Muscle of leg (tissue), 11 donors: Measurements from ENCODE around the gene PPP5C. TPM values are rescaled to one million over a fixed set of nuclear protein-coding genes. Genes with fewer than 3 reads are reported as not detected.
"Not testable (repeated sequence)": the region's sequence is repeated elsewhere in the genome, so short reads cannot be mapped to it uniquely, and the experiment has no call there.

ENCODE experiments used
- DNase-seq: peaks from one replicate; pipeline ENCODE4 v3.0.0; 2013
- H3K27ac ChIP-seq: one replicate; pipeline ENCODE4 v1.5.1; 2013; ENCODE audit warnings: mild to moderate bottlenecking, low read length, control low read depth
- H3K27me3 ChIP-seq: one replicate; pipeline ENCODE4 v1.6.1; 2013; ENCODE audit warnings: low read length; ENCODE audit not compliant: control insufficient read depth, insufficient read depth
- H3K36me3 ChIP-seq: one replicate; pipeline ENCODE4 v1.6.1; 2013; ENCODE audit warnings: low read length; ENCODE audit not compliant: control insufficient read depth, insufficient read depth
- H3K4me1 ChIP-seq: one replicate; pipeline ENCODE4 v1.6.1; 2013; ENCODE audit warnings: low read length; ENCODE audit not compliant: control insufficient read depth, insufficient read depth
- H3K4me3 ChIP-seq: one replicate; pipeline ENCODE4 v1.5.1; 2013; ENCODE audit warnings: low read length, control low read depth
- H3K9me3 ChIP-seq: replicated peaks from 2 replicates; pipeline ENCODE4 v1.6.1; 2013; ENCODE audit warnings: low read depth, low read length; ENCODE audit not compliant: control insufficient read depth
- whole genome bisulfite sequencing: methylation state at CpG from one replicate; pipeline ENCODE4 v1.1.5; 2013; ENCODE audit warnings: missing lambda C conversion rate; ENCODE audit not compliant: insufficient coverage; 5-methylcytosine and 5-hydroxymethylcytosine counted together
- polyA plus RNA-seq, 8 donors: library from polyadenylated mRNA; unstranded; fragments of 120-200 nt; gene quantifications; one replicate each; pipeline versions ENCODE4 v1.2.1 to v1.2.3, GENCODE V29; 2013; ENCODE audit warnings: inconsistent platforms in 1 of 8, low replicate concordance in 1 of 8; ENCODE audit not compliant: insufficient read length in 8 of 8, insufficient read depth in 1 of 8
- total RNA-seq: library from RNA; stranded (reverse); fragments of 120-200 nt; gene quantifications from one replicate; pipeline ENCODE4 v1.2.4, GENCODE V29; 2013

The PPP5C gene
- total and polyA plus RNA-seq, 9 donors: 42.6 to 71.7 (median 60.9) TPM

DNA sequence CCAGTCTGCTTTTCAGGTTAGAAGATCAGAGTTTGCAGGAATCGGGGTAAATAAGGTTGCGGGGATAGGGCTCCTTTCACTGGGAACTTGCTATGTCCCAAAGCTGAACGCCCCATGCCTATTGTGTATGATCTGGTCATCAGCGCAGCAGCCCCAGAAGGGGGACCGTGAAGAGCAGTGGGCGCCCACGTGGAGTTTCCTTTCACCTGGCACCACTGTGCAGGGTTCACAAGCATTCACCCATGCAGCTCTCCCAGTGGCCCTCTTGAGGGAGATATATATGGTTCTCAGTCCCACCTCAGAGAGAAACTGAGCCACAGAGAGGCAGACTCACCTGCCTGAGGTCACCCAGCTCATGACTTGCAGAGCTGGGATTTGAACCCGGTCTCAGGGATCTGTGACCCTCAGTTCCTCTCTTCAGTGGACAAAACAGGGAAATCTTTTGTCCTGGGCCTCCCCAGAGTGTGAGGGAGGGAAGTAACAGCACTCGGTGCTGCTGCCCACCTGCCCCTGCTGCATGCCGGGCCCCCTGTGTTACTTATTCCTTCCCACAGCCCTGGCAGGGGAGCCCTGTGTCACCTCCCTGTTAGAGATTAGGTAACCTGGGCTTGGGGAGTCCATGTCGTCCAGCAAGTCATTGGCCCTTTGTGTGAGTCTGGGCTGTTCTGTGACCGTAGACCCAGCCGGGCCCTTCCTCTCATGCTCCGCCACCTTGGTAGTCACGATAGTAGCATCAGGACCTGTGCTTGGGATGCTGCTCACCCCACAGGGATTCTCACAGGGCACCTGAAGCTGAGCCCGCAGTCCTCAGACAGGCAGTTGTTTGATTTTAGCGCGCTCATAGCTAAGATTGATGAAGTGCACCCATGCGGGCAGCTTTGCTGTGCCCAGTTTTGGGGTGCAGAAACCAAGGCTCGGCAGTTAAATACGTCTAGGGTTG, 27.9 kb downstream of the PPP5C start:
- H3K4me3 ChIP-seq: no peak overlapping the region
- H3K27ac ChIP-seq: peak overlapping the region; percentile 17
- H3K4me1 ChIP-seq: peaks cover 37% of the 10 kb centered on the region
- 91% methylated on average over 18 of the region's 21 CpGs for WGBS
- H3K36me3 ChIP-seq: peaks cover 35% of the 10 kb centered on the region
- no peaks in the 10 kb centered on the region for H3K9me3 ChIP-seq
- H3K27me3 ChIP-seq: no peaks in the 10 kb centered on the region
- no peak for DNase-seq

DNA sequence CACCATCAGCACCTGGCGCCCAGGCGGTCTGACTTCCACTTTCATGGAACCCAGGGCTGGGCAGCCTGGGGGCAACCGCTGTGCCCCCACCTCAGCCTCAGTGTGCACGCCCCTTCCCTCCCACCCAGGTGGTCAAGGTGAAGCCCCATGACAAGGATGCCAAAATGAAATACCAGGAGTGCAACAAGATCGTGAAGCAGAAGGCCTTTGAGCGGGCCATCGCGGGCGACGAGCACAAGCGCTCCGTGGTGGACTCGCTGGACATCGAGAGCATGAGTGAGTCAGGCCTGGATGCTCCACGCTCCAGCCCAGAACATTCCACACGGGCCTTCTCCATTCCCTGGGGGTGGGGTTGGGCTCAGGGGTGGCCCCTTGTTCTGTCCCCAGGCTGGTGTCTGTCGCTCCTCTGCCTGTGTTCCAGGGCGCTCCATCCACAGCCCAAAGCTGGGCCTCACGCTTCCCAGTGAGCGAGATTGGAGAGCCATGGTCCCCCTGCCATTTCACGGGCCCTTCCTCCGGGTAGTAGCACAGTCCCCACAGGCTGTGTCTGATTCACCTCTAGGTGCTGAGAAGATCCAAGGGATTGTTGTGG, 28.7 kb downstream of the PPP5C start:
- not testable (repeated sequence) for DNase-seq, H3K9me3 ChIP-seq, H3K27me3 ChIP-seq, H3K4me3 ChIP-seq, H3K27ac ChIP-seq
- peaks cover 37% of the 10 kb centered on the region for H3K4me1 ChIP-seq
- 96% methylated on average over 14 of the region's 22 CpGs for WGBS
- peaks cover 36% of the 10 kb centered on the region for H3K36me3 ChIP-seq

DNA sequence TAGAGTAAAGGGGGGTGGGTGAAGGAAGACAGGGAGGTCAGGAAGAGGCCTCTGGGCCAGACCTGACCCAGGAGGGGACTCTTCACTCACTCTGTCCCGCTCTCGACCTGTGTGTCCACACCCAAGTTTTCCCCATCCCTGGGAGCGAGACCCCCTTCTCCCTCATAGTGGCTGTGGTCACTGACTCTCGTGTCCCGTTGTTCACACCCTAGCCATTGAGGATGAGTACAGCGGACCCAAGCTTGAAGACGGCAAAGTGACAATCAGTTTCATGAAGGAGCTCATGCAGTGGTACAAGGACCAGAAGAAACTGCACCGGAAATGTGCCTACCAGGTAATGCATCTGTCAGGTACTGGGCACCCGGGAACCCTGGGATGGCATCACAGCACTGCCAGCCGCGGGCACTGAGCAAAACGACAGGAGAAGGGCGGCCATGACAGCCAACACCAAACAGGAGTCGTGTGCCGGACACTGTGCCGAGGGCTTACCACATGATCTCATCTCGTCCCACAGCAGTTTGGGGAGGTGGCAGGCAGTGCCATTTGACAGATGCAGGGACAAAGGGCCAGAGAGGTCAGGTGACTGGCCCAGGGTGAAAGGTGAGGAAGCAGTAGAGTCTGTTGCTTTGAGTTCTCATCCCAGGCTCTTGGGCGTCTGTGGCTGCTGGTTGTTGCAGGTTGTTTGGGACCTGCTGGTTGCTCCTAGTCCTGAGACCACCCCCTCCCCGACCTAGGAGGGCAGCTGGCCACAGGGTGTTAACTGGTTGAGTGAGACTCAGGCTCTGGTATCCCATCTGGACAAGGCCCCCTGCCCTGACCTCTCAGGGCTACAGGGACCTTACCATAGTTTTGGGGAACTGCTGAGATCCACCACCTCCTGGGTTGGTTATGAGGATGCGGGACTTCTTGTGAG, 29.6 kb downstream of the PPP5C start:
- no peak overlapping the region for H3K4me3 ChIP-seq
- H3K36me3 ChIP-seq: peaks cover 35% of the 10 kb centered on the region
- H3K4me1 ChIP-seq: peaks cover 33% of the 10 kb centered on the region
- H3K9me3 ChIP-seq: no peaks in the 10 kb centered on the region
- 93% methylated on average over 19 of the region's 20 CpGs for WGBS
- no peak for DNase-seq
- no peaks in the 10 kb centered on the region for H3K27me3 ChIP-seq
- no peak overlapping the region for H3K27ac ChIP-seq

DNA sequence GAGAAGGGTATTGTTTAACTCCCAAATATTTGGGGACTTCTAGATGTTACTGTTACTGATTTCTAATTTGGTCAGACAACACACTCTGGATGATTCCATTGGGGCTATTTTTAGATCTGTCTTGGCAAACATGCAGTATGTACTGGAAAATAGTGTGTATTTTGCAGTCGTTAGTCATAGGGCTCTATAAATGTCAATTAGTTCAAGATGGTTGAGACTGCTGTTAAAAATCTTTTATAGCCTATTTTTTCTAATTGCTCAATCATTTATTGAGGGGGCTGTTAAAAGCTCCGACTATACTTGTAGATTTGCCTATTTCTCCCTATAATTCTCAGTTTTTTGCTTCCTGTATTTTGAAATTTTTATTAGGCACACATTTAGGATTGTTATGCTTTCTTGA, 31.4 kb downstream of the PPP5C start:
- Histone ChIP-seq H3K9me3 (no peaks in the 10 kb centered on the region), H3K4me3 (no peak overlapping the region), H3K36me3 (peaks cover 50% of the 10 kb centered on the region), H3K27me3 (no peaks in the 10 kb centered on the region), H3K27ac (peak overlapping the region; percentile 80), H3K4me1 (peaks cover 21% of the 10 kb centered on the region)
- DNase-seq: peak; percentile 96
- WGBS: no CpG with 5 or more reads among the region's 2 CpGs

DNA sequence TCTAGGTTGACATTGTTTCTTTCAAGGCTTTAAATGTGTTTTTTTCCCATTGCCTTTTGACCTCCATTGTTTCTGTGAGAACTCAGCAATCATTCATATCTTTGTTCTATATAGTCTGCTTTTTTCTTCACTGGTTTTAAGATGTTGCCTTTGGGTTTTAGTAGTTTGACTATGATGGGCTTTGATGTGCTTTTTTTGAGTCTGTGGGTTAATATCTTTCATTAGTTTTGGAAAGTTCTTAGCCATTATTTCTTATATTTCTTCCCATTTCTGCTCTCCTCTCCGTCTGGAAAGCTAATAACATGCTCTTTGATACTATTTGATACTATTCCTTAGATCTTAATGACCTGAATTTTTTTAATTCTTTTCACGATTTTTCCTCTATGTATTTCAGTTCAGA, 33.8 kb downstream of the PPP5C start:
- H3K27me3 ChIP-seq: no peaks in the 10 kb centered on the region
- no peak overlapping the region for H3K4me3 ChIP-seq
- WGBS: no CpG with 5 or more reads among the region's 2 CpGs
- no peak for DNase-seq
- H3K27ac ChIP-seq: no peak overlapping the region
- peaks cover 9% of the 10 kb centered on the region for H3K4me1 ChIP-seq
- H3K9me3 ChIP-seq: no peaks in the 10 kb centered on the region
- H3K36me3 ChIP-seq: peaks cover 65% of the 10 kb centered on the region

DNA sequence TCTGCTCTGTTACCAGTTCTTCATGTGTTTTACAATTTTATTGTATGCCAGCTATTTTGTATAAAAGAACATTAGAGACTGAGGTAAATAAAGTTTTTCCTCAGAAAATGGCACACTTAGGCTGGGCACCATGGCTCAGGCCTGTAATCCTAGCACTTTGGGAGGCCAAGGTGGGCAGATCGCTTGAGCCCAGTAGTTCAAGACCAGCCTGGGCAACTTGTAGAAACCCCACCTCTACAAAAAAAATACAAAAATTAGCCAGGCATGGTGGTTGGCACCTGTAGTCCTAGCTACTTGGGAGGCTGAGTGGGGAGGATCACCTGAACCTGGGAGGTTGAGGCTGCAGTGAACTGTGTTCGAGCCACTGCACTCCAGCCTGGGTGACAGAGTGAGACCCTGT, 34.5 kb downstream of the PPP5C start:
- Histone ChIP-seq H3K4me3 (no peak overlapping the region), H3K36me3 (peaks cover 65% of the 10 kb centered on the region), H3K4me1 (peaks cover 9% of the 10 kb centered on the region), H3K27ac (no peak overlapping the region), H3K9me3 (no peaks in the 10 kb centered on the region), H3K27me3 (no peaks in the 10 kb centered on the region)
- no CpG with 5 or more reads among the region's 2 CpGs for WGBS
- DNase-seq: no peak

DNA sequence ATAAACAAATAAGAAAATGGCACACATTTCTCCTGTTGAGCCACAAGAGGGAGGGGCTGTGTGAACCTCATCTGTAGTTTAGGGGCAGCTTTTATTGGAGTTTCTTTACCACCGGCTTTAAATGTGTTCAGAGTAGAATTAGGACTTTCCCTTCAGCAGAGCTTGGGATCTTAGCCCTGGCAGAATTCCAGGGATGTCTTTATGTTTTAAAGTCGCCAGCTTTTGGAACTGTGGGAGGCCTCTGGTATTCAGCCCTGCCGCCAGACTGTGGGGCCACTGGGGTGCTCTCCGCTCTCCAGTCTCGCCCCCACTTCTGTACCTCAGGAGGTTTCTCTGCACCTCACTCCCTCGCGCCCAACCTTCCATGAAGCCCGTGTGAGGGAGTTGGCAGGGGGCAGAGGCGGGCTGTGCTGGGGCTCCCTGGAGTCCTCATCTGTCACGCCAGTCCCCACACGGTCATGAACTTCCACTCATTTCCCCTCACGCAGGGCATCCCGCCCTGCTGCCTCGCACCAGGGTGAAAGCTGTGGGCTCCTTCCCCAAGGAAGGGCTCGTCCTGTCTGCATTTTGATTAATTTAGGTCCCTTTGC, 35.0 kb downstream of the PPP5C start:
- peak; percentile 66 for DNase-seq
- Histone ChIP-seq H3K27me3 (no peaks in the 10 kb centered on the region), H3K4me1 (peaks cover 9% of the 10 kb centered on the region), H3K4me3 (no peak overlapping the region), H3K9me3 (no peaks in the 10 kb centered on the region), H3K36me3 (peaks cover 65% of the 10 kb centered on the region), H3K27ac (no peak overlapping the region)
- WGBS: 62% methylated on average over 6 of the region's 15 CpGs

DNA sequence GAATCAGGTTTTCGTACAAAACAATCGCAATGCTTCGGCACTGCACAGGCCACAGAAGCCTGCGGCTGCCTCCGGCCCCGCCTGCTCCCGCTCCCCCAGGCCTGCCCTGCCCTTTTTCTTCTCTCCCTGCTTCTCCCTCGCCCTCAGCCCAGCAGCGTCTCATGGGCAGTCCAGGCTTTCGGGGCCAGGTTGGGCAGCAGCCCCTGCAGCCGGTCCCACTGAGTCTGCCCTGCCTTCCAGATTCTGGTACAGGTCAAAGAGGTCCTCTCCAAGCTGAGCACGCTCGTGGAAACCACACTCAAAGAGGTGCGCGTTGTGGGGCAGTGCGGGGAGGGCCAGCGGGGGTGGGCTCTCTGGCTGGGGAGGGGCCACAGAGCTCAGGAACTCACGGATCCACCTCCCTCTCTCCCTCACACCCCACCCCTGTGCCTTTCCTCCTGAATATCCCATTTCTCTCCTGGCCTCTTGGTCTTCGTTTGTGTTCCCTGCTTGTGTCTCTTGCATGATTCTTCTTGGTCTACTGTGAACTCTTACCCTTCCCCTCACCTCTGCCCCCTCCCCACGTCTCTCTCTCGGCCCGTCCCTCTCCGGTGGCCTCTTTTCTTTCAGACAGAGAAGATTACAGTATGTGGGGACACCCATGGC, 36.4 kb downstream of the PPP5C start:
- Histone ChIP-seq H3K27ac (no peak overlapping the region), H3K4me1 (peaks cover 6% of the 10 kb centered on the region), H3K27me3 (no peaks in the 10 kb centered on the region), H3K4me3 (no peak overlapping the region), H3K36me3 (peaks cover 72% of the 10 kb centered on the region), H3K9me3 (no peaks in the 10 kb centered on the region)
- DNase-seq: no peak
- WGBS: 88% methylated on average over 17 of the region's 23 CpGs

DNA sequence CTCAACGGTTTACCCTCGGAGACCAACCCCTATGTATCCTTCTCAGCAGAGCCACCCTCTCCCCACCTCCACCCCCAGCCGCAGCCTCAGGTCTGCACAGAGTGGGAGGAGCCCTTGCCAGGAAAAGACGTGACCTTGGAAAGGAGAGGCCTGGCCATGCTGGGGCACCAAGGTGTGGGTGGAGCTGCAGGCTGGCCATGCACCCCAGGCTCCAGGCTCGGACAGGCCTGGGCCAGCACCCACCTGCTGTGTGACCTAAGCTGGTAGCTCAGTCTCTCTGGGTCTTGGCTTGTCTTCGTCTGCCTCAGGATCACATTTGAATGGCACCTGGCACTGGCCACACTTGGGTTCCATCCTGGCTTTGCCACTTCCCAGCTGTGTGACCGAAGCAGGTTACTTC, 37.0 kb downstream of the PPP5C start:
- peaks cover 78% of the 10 kb centered on the region for H3K36me3 ChIP-seq
- H3K4me1 ChIP-seq: peaks cover 5% of the 10 kb centered on the region
- WGBS: 87% methylated on average over 3 of the region's 7 CpGs
- H3K27ac ChIP-seq: no peak overlapping the region
- H3K9me3 ChIP-seq: no peaks in the 10 kb centered on the region
- no peak for DNase-seq
- H3K4me3 ChIP-seq: no peak overlapping the region
- H3K27me3 ChIP-seq: no peaks in the 10 kb centered on the region
